ENCODE results near the gene SLC25A30. TPM values are rescaled to one million over a fixed set of nuclear protein-coding genes. Genes with fewer than 3 reads are reported as not detected.

The SLC25A30 gene, protein sequence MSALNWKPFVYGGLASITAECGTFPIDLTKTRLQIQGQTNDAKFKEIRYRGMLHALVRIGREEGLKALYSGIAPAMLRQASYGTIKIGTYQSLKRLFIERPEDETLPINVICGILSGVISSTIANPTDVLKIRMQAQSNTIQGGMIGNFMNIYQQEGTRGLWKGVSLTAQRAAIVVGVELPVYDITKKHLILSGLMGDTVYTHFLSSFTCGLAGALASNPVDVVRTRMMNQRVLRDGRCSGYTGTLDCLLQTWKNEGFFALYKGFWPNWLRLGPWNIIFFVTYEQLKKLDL
- 11.6 TPM for total RNA-seq
- 10 to 100 TPM; 11.6 to 19.6 (median 14.6) TPM for polyA plus RNA-seq (ENCODE audit: insufficient read depth in 1 of 8, insufficient read length in 8 of 8, low replicate concordance in 1 of 8)
- long read RNA-seq, donor 1 = 0 reads
- long read RNA-seq, donor 2 = 0 reads
- long read RNA-seq, donor 3, partial matches to known transcripts = 0 of 3 reads
- long read RNA-seq, donor 3, other reads (novel, unspliced or antisense) = 0 of 3 reads
- long read RNA-seq, donor 4, partial matches to known transcripts = 0 of 2 reads
- long read RNA-seq, donor 4, other reads (novel, unspliced or antisense) = 0 of 2 reads
- long read RNA-seq, donor 5, partial matches to known transcripts = 0 of 2 reads
- long read RNA-seq, donor 5, other reads (novel, unspliced or antisense) = 0 of 2 reads
- long read RNA-seq, donor 6, partial matches to known transcripts = 5 of 9 reads
- long read RNA-seq, donor 6, other reads (novel, unspliced or antisense) = 0 of 9 reads
- long read RNA-seq, donor 7, partial matches to known transcripts = 0 of 2 reads
- long read RNA-seq, donor 7, other reads (novel, unspliced or antisense) = 0 of 2 reads
- long read RNA-seq, donor 8, partial matches to known transcripts = 0 of 2 reads
- long read RNA-seq, donor 8, other reads (novel, unspliced or antisense) = 0 of 2 reads
- long read RNA-seq, donor 9, partial matches to known transcripts = 0 of 3 reads
- long read RNA-seq, donor 9, other reads (novel, unspliced or antisense) = 0 of 3 reads
- long read RNA-seq, donor 10, partial matches to known transcripts = 0 of 2 reads
- long read RNA-seq, donor 10, other reads (novel, unspliced or antisense) = 0 of 2 reads
- long read RNA-seq, donor 11, partial matches to known transcripts = 0 of 2 reads
- long read RNA-seq, donor 11, other reads (novel, unspliced or antisense) = 0 of 2 reads

- H3K4me3 ChIP-seq (ENCODE audit: low read length) = peak within 1 kb of the TSS; percentile 93
- no peaks in the 10 kb centered on the region for H3K36me3 ChIP-seq (ENCODE audit: control insufficient read depth, insufficient read depth, low read length)
- peak within 1 kb of the TSS; percentile 92 for H3K27ac ChIP-seq (ENCODE audit: low read length)
- no peaks in the 10 kb centered on the region for H3K27me3 ChIP-seq (ENCODE audit: control insufficient read depth, insufficient read depth, low read length)
- H3K9me3 ChIP-seq (replicated peaks; ENCODE audit: control insufficient read depth, low read depth, low read length) = no peaks in the 10 kb centered on the region
- H3K4me1 ChIP-seq (ENCODE audit: control insufficient read depth, insufficient read depth, low read length) = peaks cover 16% of the 10 kb centered on the region
- DNase-seq = peak; percentile 96
- under 1% methylated on average over 59 of the region's 64 CpGs for WGBS (ENCODE audit: insufficient coverage)
Measured at GRCh38 chr13:45417790-45418534, at the start of gene SLC25A30. Gene SLC25A30, minus strand, starts transcription at chr13:45418373. Its CDS starts 6,948 bp downstream, at chr13:45411425.

DNA sequence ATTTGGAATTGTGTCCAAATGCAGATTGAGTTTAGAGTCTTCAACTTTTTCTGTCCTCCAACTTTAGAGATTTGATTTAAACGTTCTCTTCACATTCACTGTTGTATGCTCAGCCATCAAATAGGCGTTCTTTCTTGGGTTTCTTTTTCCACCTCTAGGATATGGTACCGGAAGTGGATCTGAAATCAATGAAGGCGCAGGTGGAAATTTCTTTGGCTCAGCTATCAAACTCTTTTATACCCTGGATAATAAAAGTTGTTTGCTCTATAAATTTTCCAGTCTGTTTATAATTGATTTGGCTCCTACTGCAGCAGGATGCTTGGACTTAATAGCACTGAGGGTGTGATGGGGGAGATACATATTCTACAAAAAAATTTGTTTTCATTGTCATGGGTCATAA is 48.2 kb upstream of the SLC25A30 start:
- no peaks in the 10 kb centered on the region for H3K9me3 ChIP-seq (replicated peaks; ENCODE audit: control insufficient read depth, low read depth, low read length)
- H3K27ac ChIP-seq (ENCODE audit: low read length) = no peak overlapping the region
- DNase-seq = no peak
- no peaks in the 10 kb centered on the region for H3K36me3 ChIP-seq (ENCODE audit: control insufficient read depth, insufficient read depth, low read length)
- H3K27me3 ChIP-seq (ENCODE audit: control insufficient read depth, insufficient read depth, low read length) = no peaks in the 10 kb centered on the region
- peaks cover 11% of the 10 kb centered on the region for H3K4me1 ChIP-seq (ENCODE audit: control insufficient read depth, insufficient read depth, low read length)
- no peak overlapping the region for H3K4me3 ChIP-seq (ENCODE audit: low read length)
- WGBS (ENCODE audit: insufficient coverage) = no CpG with 5 or more reads among the region's 4 CpGs

DNA sequence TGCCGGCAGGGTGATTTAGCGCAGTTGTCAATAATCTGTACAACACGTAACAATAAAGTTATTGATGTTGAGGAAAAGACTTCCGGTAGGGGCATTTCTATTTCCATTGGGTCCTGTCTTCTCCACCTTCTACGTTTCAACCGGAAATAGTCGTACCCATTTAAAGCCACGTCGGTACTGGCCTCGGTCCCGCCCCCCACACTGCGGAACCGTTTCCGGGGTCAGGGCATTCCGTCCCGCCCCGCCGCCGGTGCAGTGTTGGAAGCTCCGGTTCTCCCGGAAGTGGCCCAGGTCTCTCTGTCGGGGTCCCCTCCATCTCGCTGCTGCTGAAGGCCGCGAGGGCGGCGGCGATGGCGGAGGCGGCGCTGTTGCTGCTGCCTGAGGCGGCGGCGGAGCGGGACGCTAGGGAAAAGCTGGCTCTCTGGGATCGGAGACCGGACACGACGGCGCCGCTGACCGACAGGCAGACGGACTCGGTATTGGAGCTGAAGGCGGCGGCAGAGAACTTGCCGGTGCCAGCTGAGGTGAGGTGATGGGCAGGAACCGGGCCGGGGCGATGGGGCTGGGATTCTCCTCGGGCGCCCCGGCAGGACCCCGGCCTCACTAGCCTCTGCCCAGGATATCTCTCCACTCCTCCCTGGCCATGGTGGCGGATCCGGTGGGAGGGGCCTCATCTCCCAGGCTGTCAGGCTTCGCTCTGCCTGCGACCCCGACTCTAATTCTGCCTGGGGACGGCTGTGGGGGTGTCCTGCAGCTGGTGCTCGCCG is 46.7 kb upstream of the SLC25A30 start, which contains the start of gene COG3:
COG3 (plus strand) TSS at position 253 of the 767 bp plus-strand sequence; CDS start at position 351, 98 bp downstream.
- Histone ChIP-seq H3K27ac (ENCODE audit: low read length) (peak within 1 kb of the TSS; percentile 96), H3K27me3 (ENCODE audit: control insufficient read depth, insufficient read depth, low read length) (no peaks in the 10 kb centered on the region), H3K36me3 (ENCODE audit: control insufficient read depth, insufficient read depth, low read length) (no peaks in the 10 kb centered on the region), H3K4me1 (ENCODE audit: control insufficient read depth, insufficient read depth, low read length) (peaks cover 11% of the 10 kb centered on the region), H3K9me3 (replicated peaks; ENCODE audit: control insufficient read depth, low read depth, low read length) (no peaks in the 10 kb centered on the region), H3K4me3 (ENCODE audit: low read length) (peak within 1 kb of the TSS; percentile 99)
- under 1% methylated on average over 59 of the region's 63 CpGs for WGBS (ENCODE audit: insufficient coverage)
- DNase-seq = peak; percentile 99

DNA sequence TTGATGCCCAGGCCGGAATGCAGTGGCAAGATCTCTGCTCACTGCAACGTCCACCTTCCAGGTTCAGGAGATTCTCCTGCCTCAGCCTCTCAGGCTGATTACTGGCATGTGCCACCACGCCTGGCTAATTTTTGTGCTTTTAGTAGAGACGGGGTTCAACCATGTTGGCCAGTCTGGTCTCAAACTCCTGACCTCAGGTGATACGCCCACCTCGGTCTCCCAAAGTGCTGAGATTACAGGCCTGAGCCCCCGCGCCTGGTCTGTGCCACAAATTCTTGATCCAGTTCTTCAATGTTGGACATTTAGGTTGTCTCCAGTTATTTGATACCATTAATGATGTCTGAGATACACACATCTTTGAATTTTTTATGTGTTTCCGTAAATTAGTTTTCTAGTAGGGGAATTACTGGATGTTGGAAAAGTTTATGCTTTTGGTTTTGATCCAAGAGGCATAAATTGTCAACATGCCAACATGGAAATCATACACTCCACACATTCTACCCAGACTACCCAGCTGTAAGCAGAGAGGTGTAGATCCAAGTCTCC is 46.0 kb upstream of the SLC25A30 start:
- peaks cover 11% of the 10 kb centered on the region for H3K4me1 ChIP-seq (ENCODE audit: control insufficient read depth, insufficient read depth, low read length)
- peak overlapping the region; percentile 96 for H3K27ac ChIP-seq (ENCODE audit: low read length)
- no peaks in the 10 kb centered on the region for H3K27me3 ChIP-seq (ENCODE audit: control insufficient read depth, insufficient read depth, low read length)
- no peaks in the 10 kb centered on the region for H3K36me3 ChIP-seq (ENCODE audit: control insufficient read depth, insufficient read depth, low read length)
- no peak for DNase-seq
- H3K4me3 ChIP-seq (ENCODE audit: low read length) = peak overlapping the region; percentile 99
- WGBS (ENCODE audit: insufficient coverage) = 100% methylated on average over 2 of the region's 9 CpGs
- H3K9me3 ChIP-seq (replicated peaks; ENCODE audit: control insufficient read depth, low read depth, low read length) = no peaks in the 10 kb centered on the region

GRCh38 chr13:45456196-45456972 is 38.2 kb upstream of the SLC25A30 start:
- no peak for DNase-seq
- Histone ChIP-seq H3K27ac (ENCODE audit: low read length) (no peak overlapping the region), H3K36me3 (ENCODE audit: control insufficient read depth, insufficient read depth, low read length) (no peaks in the 10 kb centered on the region), H3K9me3 (replicated peaks; ENCODE audit: control insufficient read depth, low read depth, low read length) (no peaks in the 10 kb centered on the region), H3K27me3 (ENCODE audit: control insufficient read depth, insufficient read depth, low read length) (no peaks in the 10 kb centered on the region), H3K4me3 (ENCODE audit: low read length) (no peak overlapping the region), H3K4me1 (ENCODE audit: control insufficient read depth, insufficient read depth, low read length) (no peaks in the 10 kb centered on the region)
- WGBS (ENCODE audit: insufficient coverage) = 67% methylated on average over 1 of the region's 2 CpGs

DNA sequence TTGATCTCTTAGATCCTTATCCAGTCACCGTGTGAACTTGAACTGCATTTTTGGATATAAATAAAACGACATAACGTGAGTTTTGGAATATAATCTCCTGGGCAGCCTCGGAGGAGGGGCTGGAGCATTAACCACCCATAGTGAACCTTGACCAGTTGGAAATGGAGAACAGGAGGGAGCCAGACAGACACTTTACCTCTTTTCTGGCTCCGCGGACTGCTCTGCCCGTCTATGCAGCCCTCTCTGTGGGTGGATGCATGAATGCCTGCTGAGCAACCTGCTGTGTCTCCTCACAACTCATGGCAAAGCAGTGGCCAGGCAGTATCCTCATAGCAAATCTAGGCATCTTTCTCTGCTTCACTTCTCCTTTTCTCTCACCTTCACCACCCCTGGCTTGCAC is 36.0 kb upstream of the SLC25A30 start:
- Histone ChIP-seq H3K4me1 (ENCODE audit: control insufficient read depth, insufficient read depth, low read length) (no peaks in the 10 kb centered on the region), H3K27ac (ENCODE audit: low read length) (no peak overlapping the region), H3K4me3 (ENCODE audit: low read length) (no peak overlapping the region), H3K27me3 (ENCODE audit: control insufficient read depth, insufficient read depth, low read length) (no peaks in the 10 kb centered on the region), H3K9me3 (replicated peaks; ENCODE audit: control insufficient read depth, low read depth, low read length) (no peaks in the 10 kb centered on the region), H3K36me3 (ENCODE audit: control insufficient read depth, insufficient read depth, low read length) (no peaks in the 10 kb centered on the region)
- 55% methylated on average over 5 of the region's 7 CpGs for WGBS (ENCODE audit: insufficient coverage)
- no peak for DNase-seq

- H3K9me3 ChIP-seq (replicated peaks; ENCODE audit: control insufficient read depth, low read depth, low read length) = no peaks in the 10 kb centered on the region
- no peak overlapping the region for H3K4me3 ChIP-seq (ENCODE audit: low read length)
- DNase-seq = no peak
- H3K27me3 ChIP-seq (ENCODE audit: control insufficient read depth, insufficient read depth, low read length) = peaks cover 4% of the 10 kb centered on the region
- no peaks in the 10 kb centered on the region for H3K4me1 ChIP-seq (ENCODE audit: control insufficient read depth, insufficient read depth, low read length)
- no CpG with 5 or more reads among the region's 4 CpGs for WGBS (ENCODE audit: insufficient coverage)
- H3K36me3 ChIP-seq (ENCODE audit: control insufficient read depth, insufficient read depth, low read length) = no peaks in the 10 kb centered on the region
- H3K27ac ChIP-seq (ENCODE audit: low read length) = no peak overlapping the region
Measured at GRCh38 chr13:45451282-45451681, 33.1 kb upstream of the SLC25A30 start.

GRCh38 chr13:45448965-45449559 is 30.9 kb upstream of the SLC25A30 start:
- WGBS (ENCODE audit: insufficient coverage) = no CpG with 5 or more reads among the region's 1 CpG
- no peaks in the 10 kb centered on the region for H3K9me3 ChIP-seq (replicated peaks; ENCODE audit: control insufficient read depth, low read depth, low read length)
- no peak for DNase-seq
- no peak overlapping the region for H3K27ac ChIP-seq (ENCODE audit: low read length)
- peaks cover 4% of the 10 kb centered on the region for H3K27me3 ChIP-seq (ENCODE audit: control insufficient read depth, insufficient read depth, low read length)
- no peak overlapping the region for H3K4me3 ChIP-seq (ENCODE audit: low read length)
- no peaks in the 10 kb centered on the region for H3K4me1 ChIP-seq (ENCODE audit: control insufficient read depth, insufficient read depth, low read length)
- H3K36me3 ChIP-seq (ENCODE audit: control insufficient read depth, insufficient read depth, low read length) = no peaks in the 10 kb centered on the region

Data from muscle of leg (tissue), 16 donors.